Measurements from ENCODE around the gene CRYGN.

The CRYGN gene

DNA sequence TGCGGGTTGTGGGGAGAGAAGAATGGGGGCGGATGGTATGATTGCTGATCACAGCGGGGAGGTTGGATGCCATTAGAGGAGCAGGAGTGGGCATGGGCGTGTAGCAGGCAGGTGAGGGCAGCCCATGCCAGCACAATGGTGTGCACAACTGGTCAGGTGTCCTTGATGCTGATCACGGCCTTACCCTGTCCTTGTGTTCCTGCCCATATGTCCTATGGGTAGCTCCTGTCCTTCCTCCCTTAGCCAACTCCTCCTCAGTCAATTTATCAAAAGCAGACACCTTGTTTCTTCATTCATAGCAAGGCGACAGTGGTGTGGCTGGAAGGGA lies 60.8 kb downstream of the CRYGN start:
- no peak for DNase-seq (ENCODE audit: extremely low read depth, low read depth)

More for the DNA sequence above, 60.8 kb downstream of the CRYGN start:
- TF ChIP-seq, protein P1, sequence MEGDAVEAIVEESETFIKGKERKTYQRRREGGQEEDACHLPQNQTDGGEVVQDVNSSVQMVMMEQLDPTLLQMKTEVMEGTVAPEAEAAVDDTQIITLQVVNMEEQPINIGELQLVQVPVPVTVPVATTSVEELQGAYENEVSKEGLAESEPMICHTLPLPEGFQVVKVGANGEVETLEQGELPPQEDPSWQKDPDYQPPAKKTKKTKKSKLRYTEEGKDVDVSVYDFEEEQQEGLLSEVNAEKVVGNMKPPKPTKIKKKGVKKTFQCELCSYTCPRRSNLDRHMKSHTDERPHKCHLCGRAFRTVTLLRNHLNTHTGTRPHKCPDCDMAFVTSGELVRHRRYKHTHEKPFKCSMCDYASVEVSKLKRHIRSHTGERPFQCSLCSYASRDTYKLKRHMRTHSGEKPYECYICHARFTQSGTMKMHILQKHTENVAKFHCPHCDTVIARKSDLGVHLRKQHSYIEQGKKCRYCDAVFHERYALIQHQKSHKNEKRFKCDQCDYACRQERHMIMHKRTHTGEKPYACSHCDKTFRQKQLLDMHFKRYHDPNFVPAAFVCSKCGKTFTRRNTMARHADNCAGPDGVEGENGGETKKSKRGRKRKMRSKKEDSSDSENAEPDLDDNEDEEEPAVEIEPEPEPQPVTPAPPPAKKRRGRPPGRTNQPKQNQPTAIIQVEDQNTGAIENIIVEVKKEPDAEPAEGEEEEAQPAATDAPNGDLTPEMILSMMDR (IDR thresholded peaks at IDR 0.05; ENCODE audit: low read depth, low read length, missing control alignments), result no peak
- no peak overlapping the region for H3K4me3 ChIP-seq (replicated peaks; ENCODE audit: low read depth, low read length)
